ENCODE results near the gene SPINT3. TPM values are rescaled to one million over a fixed set of nuclear protein-coding genes. Genes with fewer than 3 reads are reported as not detected.

The SPINT3 gene
- total RNA-seq, 5 donors from 2014 or later (not counting 1 experiment from before 2014, with no cell fraction given), result not detected

DNA sequence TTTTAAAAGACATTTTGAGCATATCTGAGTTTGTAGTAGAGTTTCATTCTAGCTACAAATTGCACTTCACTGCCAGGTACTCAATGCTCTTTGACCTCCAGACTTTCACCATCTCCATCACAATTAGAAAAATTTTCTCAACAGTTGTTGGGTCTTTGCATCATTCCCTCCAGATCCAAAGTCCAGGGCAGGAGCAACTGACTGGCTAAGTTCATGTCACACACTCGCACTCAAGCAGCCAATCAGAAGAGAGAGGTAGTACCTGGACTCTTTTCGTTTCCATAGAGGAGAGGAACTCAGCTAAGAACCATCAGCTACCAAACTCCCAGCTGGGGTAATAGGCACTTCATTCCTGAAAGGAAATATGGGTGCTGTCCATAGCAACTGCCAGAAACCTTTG, 9.0 kb downstream of the SPINT3 start:
- no peak overlapping the region for H3K4me3 Mint-ChIP-seq
- H3K9me3 Mint-ChIP-seq, result no peaks in the 10 kb centered on the region
- ATAC-seq (replicated peaks in 1 of 4) (no peak), DNase-seq (no peak)
- Histone ChIP-seq H3K27ac (ENCODE audit: low read length) (no peak overlapping the region), H3K4me1 (ENCODE audit: control insufficient read depth in 1 of 2, extremely low read depth in 1 of 2, insufficient read depth in 2 of 2, low read length in 2 of 2) (no peaks in the 10 kb centered on the region), H3K36me3 (ENCODE audit: control insufficient read depth in 2 of 2, extremely low read depth in 1 of 2, insufficient read depth in 1 of 2, low read length in 1 of 2) (no peaks in the 10 kb centered on the region), H3K9me3 (no peaks in the 10 kb centered on the region), H3K4me3 (ENCODE audit: control insufficient read depth in 1 of 2, extremely low read depth in 1 of 2, low read length in 1 of 2) (no peak overlapping the region), H3K27me3 (replicated peaks in 1 of 2; ENCODE audit: control insufficient read depth in 2 of 2, extremely low read depth in 1 of 2, insufficient read depth in 2 of 2, low read length in 1 of 2) (peaks cover 0 to 7% of the 10 kb centered on the region in 2 experiments)
- H3K4me1 Mint-ChIP-seq, result peaks cover 0 to 2% (median 0%) of the 10 kb centered on the region in 3 donors
- ChIA-PET CTCF (no interaction called here), POLR2A (no interaction called here)
- H3K36me3 Mint-ChIP-seq, result no peaks in the 10 kb centered on the region
- H3K27me3 Mint-ChIP-seq, result peaks cover 30 to 52% of the 10 kb centered on the region in 2 donors
- no CpG with 5 or more reads among the region's 2 CpGs for WGBS (ENCODE audit: insufficient coverage)
- H3K27ac Mint-ChIP-seq, result no peak overlapping the region

DNA sequence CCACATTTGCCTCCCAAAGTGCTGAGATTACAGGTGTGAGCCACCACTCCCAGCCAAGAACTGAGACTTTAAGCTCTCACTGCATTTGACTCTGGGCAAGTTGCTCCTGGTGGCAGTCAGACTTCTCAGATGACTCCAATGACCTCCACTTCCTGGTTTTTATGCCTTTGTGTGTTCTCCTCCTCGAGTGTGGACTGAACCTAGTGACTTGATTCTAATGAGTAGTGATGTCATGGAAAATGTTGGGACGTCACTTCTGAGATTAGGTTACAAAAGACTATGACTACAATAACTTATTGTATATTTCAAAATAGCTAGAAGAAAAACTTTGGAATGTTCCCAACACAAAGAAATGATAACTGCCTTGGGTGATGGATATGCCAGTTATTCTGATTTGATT, 12.0 kb downstream of the SPINT3 start:
- CTCF ChIA-PET, result interaction anchor here in 1 of 2 donors (0.6 kb wide), 1 partner anchor 247 kb away, joined by 3 read pairs; no protein-coding TSS in a partner anchor
- POLR2A ChIA-PET, result interaction anchor here (0.6 kb wide), 2 partner anchors 187 to 1549 kb away, joined by 3 read pairs; no protein-coding TSS in a partner anchor
- no peak overlapping the region for H3K4me3 Mint-ChIP-seq
- peaks cover 0 to 20% of the 10 kb centered on the region in 2 experiments for H3K27me3 ChIP-seq (replicated peaks in 1 of 2; ENCODE audit: control insufficient read depth in 2 of 2, extremely low read depth in 1 of 2, insufficient read depth in 2 of 2, low read length in 1 of 2)
- H3K36me3 ChIP-seq (ENCODE audit: control insufficient read depth in 2 of 2, extremely low read depth in 1 of 2, insufficient read depth in 1 of 2, low read length in 1 of 2), result no peaks in the 10 kb centered on the region
- H3K4me1 Mint-ChIP-seq, result peaks cover 0 to 2% (median 0%) of the 10 kb centered on the region in 3 donors
- H3K4me1 ChIP-seq (ENCODE audit: control insufficient read depth in 1 of 2, extremely low read depth in 1 of 2, insufficient read depth in 2 of 2, low read length in 2 of 2), result no peaks in the 10 kb centered on the region
- H3K36me3 Mint-ChIP-seq, result no peaks in the 10 kb centered on the region
- H3K27ac ChIP-seq (ENCODE audit: low read length), result no peak overlapping the region
- ATAC-seq (replicated peaks in 1 of 4) (no peak), DNase-seq (no peak)
- no peak overlapping the region for H3K27ac Mint-ChIP-seq
- peaks cover 43 to 56% of the 10 kb centered on the region in 2 donors for H3K27me3 Mint-ChIP-seq
- H3K9me3 ChIP-seq, result no peaks in the 10 kb centered on the region
- no peaks in the 10 kb centered on the region for H3K9me3 Mint-ChIP-seq
- WGBS (ENCODE audit: insufficient coverage), result no CpG with 5 or more reads among the region's 2 CpGs
- no peak overlapping the region for H3K4me3 ChIP-seq (ENCODE audit: control insufficient read depth in 1 of 2, extremely low read depth in 1 of 2, low read length in 1 of 2)

DNA sequence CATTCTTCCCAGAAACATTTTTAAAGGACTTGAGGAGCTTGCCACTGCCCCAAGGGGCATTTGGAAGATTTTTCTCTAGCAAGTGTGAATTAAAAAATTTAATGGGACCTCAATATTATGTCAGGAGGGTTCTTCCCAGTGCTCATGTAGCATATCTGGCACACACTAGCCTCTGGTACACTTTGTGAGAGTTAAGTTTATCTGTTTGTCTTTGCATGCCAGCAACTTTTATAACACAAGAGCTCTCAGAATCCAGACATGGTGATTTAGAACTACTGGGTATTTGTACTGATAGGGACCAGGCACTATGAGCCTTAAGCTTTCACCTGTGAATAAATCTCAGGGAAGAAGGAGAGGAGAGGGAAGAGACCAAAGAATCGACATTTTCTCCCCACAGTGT, 12.9 kb downstream of the SPINT3 start:
- peaks cover 43 to 55% of the 10 kb centered on the region in 2 donors for H3K27me3 Mint-ChIP-seq
- ATAC-seq (replicated peaks in 1 of 4), result no peak
- no peak overlapping the region for H3K27ac Mint-ChIP-seq
- H3K36me3 Mint-ChIP-seq, result no peaks in the 10 kb centered on the region
- Histone ChIP-seq H3K27me3 (replicated peaks in 1 of 2; ENCODE audit: control insufficient read depth in 2 of 2, extremely low read depth in 1 of 2, insufficient read depth in 2 of 2, low read length in 1 of 2) (peaks cover 2 to 22% of the 10 kb centered on the region in 2 experiments), H3K9me3 (no peaks in the 10 kb centered on the region), H3K4me3 (ENCODE audit: control insufficient read depth in 1 of 2, extremely low read depth in 1 of 2, low read length in 1 of 2) (no peak overlapping the region), H3K27ac (ENCODE audit: low read length) (no peak overlapping the region), H3K36me3 (ENCODE audit: control insufficient read depth in 2 of 2, extremely low read depth in 1 of 2, insufficient read depth in 1 of 2, low read length in 1 of 2) (no peaks in the 10 kb centered on the region), H3K4me1 (ENCODE audit: control insufficient read depth in 1 of 2, extremely low read depth in 1 of 2, insufficient read depth in 2 of 2, low read length in 2 of 2) (no peaks in the 10 kb centered on the region)
- peaks cover 0 to 2% (median 0%) of the 10 kb centered on the region in 3 donors for H3K4me1 Mint-ChIP-seq
- WGBS (ENCODE audit: insufficient coverage), result no CpG with 5 or more reads among the region's 1 CpG
- ChIA-PET POLR2A (interaction anchor here in 1 of 2 donors (0.6 kb wide), 1 partner anchor 133 kb away, joined by 5 read pairs; no protein-coding TSS in a partner anchor), CTCF (interaction anchor here in 1 of 2 donors (0.6 kb wide), 1 partner anchor 1697 kb away, joined by 3 read pairs; no protein-coding TSS in a partner anchor)
- DNase-seq, result no peak
- no peak overlapping the region for H3K4me3 Mint-ChIP-seq
- no peaks in the 10 kb centered on the region for H3K9me3 Mint-ChIP-seq

DNA sequence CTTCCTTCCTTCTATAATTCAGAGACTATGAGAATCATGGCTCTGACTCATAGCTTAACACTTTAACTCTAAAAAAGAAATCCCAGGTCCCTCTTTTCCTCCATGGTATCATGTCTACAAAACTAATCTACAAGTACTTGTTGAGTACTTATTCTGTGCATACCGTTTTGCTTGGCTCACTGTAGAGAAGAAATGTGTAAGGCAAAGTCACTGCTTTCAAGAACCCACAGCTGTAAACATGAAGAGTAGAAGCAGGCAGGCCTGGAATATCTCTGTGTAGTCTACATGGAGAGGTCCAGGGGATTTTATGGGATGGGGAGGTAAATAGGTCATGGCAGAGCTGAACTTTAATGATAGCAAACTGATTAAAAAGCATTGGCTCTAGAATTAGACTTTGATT, 13.8 kb downstream of the SPINT3 start:
- Mint-ChIP-seq H3K27ac (no peak overlapping the region), H3K4me1 (no peaks in the 10 kb centered on the region), H3K36me3 (no peaks in the 10 kb centered on the region), H3K4me3 (no peak overlapping the region), H3K27me3 (peaks cover 43 to 49% of the 10 kb centered on the region in 2 donors), H3K9me3 (no peaks in the 10 kb centered on the region)
- Histone ChIP-seq H3K4me1 (ENCODE audit: control insufficient read depth in 1 of 2, extremely low read depth in 1 of 2, insufficient read depth in 2 of 2, low read length in 2 of 2) (no peaks in the 10 kb centered on the region), H3K27me3 (replicated peaks in 1 of 2; ENCODE audit: control insufficient read depth in 2 of 2, extremely low read depth in 1 of 2, insufficient read depth in 2 of 2, low read length in 1 of 2) (peaks cover 2 to 25% of the 10 kb centered on the region in 2 experiments), H3K4me3 (ENCODE audit: control insufficient read depth in 1 of 2, extremely low read depth in 1 of 2, low read length in 1 of 2) (no peak overlapping the region), H3K36me3 (ENCODE audit: control insufficient read depth in 2 of 2, extremely low read depth in 1 of 2, insufficient read depth in 1 of 2, low read length in 1 of 2) (no peaks in the 10 kb centered on the region), H3K9me3 (no peaks in the 10 kb centered on the region), H3K27ac (ENCODE audit: low read length) (no peak overlapping the region)
- ATAC-seq (replicated peaks in 1 of 4) (no peak), DNase-seq (no peak)
- CTCF ChIA-PET, result no interaction called here
- WGBS (ENCODE audit: insufficient coverage), result no CpG with 5 or more reads among the region's 1 CpG
- POLR2A ChIA-PET, result no interaction called here

DNA sequence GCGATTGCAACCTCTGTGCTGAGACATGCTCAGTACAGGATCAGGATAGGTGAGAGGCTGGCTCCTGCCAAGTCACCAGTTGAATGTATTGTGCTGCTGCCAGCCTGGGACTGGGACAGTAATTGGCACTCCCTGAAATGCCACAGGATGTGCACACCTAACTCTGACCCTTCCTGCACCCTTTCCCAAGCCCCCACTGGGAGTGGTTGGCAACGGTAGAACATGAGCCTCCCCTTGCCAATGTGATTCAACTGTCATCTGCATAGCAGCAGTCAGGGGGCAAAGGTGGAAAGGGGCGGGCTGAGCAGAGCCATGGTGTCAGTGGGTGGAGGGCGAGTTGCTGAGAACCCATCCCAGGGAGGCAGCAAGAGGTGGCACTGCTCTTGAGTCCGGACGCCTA, 15.4 kb downstream of the SPINT3 start:
- ChIA-PET POLR2A (no interaction called here), CTCF (no interaction called here)
- Mint-ChIP-seq H3K36me3 (no peaks in the 10 kb centered on the region), H3K4me1 (no peaks in the 10 kb centered on the region), H3K9me3 (no peaks in the 10 kb centered on the region), H3K4me3 (no peak overlapping the region), H3K27me3 (peaks cover 34 to 51% of the 10 kb centered on the region in 2 donors), H3K27ac (no peak overlapping the region)
- Histone ChIP-seq H3K9me3 (no peaks in the 10 kb centered on the region), H3K4me3 (ENCODE audit: control insufficient read depth in 1 of 2, extremely low read depth in 1 of 2, low read length in 1 of 2) (no peak overlapping the region), H3K36me3 (ENCODE audit: control insufficient read depth in 2 of 2, extremely low read depth in 1 of 2, insufficient read depth in 1 of 2, low read length in 1 of 2) (no peaks in the 10 kb centered on the region), H3K4me1 (ENCODE audit: control insufficient read depth in 1 of 2, extremely low read depth in 1 of 2, insufficient read depth in 2 of 2, low read length in 2 of 2) (no peaks in the 10 kb centered on the region), H3K27me3 (replicated peaks in 1 of 2; ENCODE audit: control insufficient read depth in 2 of 2, extremely low read depth in 1 of 2, insufficient read depth in 2 of 2, low read length in 1 of 2) (peaks cover 2 to 29% of the 10 kb centered on the region in 2 experiments), H3K27ac (ENCODE audit: low read length) (no peak overlapping the region)
- WGBS (ENCODE audit: insufficient coverage), result 54% methylated on average over 3 of the region's 6 CpGs
- DNase-seq, result no peak
- no peak for ATAC-seq (replicated peaks in 1 of 4)

DNA sequence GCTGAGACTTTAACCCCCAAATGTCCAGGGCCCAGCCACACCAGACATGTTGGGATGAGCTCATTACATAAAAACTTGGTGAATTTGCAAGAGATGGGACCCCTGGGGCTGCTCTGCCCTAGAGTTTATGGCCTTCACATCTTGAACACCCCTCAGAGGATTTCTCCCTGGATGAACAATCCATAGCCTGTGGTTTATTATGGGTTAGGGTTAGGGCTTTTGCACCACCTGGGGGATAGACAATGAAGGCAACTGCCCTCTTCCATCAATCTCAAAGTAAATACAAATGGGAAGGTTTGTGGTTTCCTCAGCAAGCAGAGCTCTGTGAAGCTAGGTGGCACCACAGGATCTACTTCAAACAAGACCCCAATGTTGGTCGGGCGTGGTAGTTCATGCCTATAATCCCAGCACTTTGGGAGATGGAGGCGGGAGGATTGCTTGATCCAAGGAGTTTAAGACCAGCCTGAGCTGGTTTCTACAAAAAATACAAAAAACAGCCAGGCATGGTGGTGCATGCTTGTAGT, 17.4 kb downstream of the SPINT3 start:
- H3K4me3 ChIP-seq (ENCODE audit: control insufficient read depth in 1 of 2, extremely low read depth in 1 of 2, low read length in 1 of 2), result no peak overlapping the region
- H3K9me3 Mint-ChIP-seq, result no peaks in the 10 kb centered on the region
- no peaks in the 10 kb centered on the region for H3K9me3 ChIP-seq
- no peak overlapping the region for H3K27ac ChIP-seq (ENCODE audit: low read length)
- no peaks in the 10 kb centered on the region for H3K4me1 Mint-ChIP-seq
- ChIA-PET POLR2A (interaction anchor here in 1 of 2 donors (0.5 kb wide), 1 partner anchor 40 kb away, joined by 7 read pairs; no protein-coding TSS in a partner anchor), CTCF (no interaction called here)
- no peak overlapping the region for H3K27ac Mint-ChIP-seq
- no peaks in the 10 kb centered on the region for H3K36me3 Mint-ChIP-seq
- peaks cover 2 to 24% of the 10 kb centered on the region in 2 experiments for H3K27me3 ChIP-seq (replicated peaks in 1 of 2; ENCODE audit: control insufficient read depth in 2 of 2, extremely low read depth in 1 of 2, insufficient read depth in 2 of 2, low read length in 1 of 2)
- no peak overlapping the region for H3K4me3 Mint-ChIP-seq
- H3K4me1 ChIP-seq (ENCODE audit: control insufficient read depth in 1 of 2, extremely low read depth in 1 of 2, insufficient read depth in 2 of 2, low read length in 2 of 2), result no peaks in the 10 kb centered on the region
- no peak for ATAC-seq (replicated peaks in 1 of 4)
- WGBS (ENCODE audit: insufficient coverage), result 55% methylated on average over 2 of the region's 3 CpGs
- H3K27me3 Mint-ChIP-seq, result peaks cover 28 to 48% of the 10 kb centered on the region in 2 donors
- no peaks in the 10 kb centered on the region for H3K36me3 ChIP-seq (ENCODE audit: control insufficient read depth in 2 of 2, extremely low read depth in 1 of 2, insufficient read depth in 1 of 2, low read length in 1 of 2)
- DNase-seq, result no peak

All from T-cell (primary cell).